Stomach (tissue), 4 donors: Measurements from ENCODE around the gene COPS8.

Experiments used
- EP300 ChIP-seq: sonication (generic); formaldehyde crosslinking; IDR thresholded peaks from one replicate; pipeline ENCODE4 v1.6.1; 2017; ENCODE audit warnings: antibody characterized with exemption
- POLR2A ChIP-seq, 4 donors: fragments of 450-650 bp; IDR thresholded peaks; one replicate each; pipeline ENCODE4 v1.6.1; 2016; ENCODE audit warnings: antibody characterized with exemption in 4 of 4, control low read depth in 2 of 4, mild to moderate bottlenecking in 1 of 4, moderate library complexity in 1 of 4
- POLR2AphosphoS5 ChIP-seq, 3 donors: sonication (generic); formaldehyde crosslinking; IDR thresholded peaks; one replicate each; pipeline ENCODE4 v1.6.1; 2016; ENCODE audit warnings: antibody characterized with exemption in 3 of 3
- TF ChIP-seq, protein P1 (sequence below), 7 experiments: fragments of 450-650 bp in 4 of 7; fragments of 200-600 bp in 3 of 7; sonication (generic) in 3 of 7; IDR thresholded peaks; one replicate each; pipeline ENCODE4 v1.5.1; 2016 to 2019; ENCODE audit warnings: antibody characterized with exemption in 7 of 7, control low read depth in 2 of 7, mild to moderate bottlenecking in 1 of 7

DNA sequence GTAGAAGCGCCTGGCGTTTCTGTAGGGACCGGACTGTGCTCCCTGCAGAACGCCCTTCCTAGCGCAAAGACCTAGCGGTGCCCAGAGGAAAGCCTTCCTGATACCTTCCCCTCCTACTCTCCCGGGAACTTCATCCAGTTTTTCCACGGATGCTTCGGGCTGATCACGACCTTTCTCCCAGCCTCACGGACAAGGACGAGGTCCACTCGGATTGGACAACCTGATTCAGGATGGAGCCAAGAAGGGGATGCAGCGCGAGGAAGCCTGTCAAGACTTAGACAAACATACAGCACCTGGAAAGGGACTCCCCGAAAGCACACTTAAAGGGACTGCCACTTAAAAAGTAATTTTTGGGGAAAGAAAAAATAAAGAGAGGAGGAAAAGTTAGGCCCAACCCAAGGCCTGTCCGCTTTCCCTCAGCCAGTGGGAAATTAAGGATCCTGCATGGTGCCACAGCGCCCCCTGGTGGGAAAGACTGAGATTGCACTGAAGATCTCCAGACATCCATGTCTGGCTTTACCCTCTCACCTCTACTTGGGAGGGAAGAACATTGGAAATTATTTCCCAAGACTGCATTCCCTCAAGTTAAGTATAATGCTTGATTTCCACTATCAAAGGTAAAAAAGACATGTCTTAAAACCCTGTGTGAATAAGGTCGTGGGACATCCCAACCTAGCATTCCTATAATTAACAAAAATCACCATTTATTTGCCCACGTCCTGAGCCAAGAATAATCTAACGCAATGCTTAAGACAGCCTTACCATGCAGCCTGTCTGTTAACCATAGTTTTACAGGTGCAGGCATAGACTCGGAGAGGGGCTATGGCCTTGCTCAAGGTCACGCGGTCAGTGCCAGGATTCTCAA is 13.4 kb upstream of the COPS8 start:
- no peak for TF ChIP-seq POLR2A (IDR thresholded peaks at IDR 0.05)
- TF ChIP-seq, protein P1, sequence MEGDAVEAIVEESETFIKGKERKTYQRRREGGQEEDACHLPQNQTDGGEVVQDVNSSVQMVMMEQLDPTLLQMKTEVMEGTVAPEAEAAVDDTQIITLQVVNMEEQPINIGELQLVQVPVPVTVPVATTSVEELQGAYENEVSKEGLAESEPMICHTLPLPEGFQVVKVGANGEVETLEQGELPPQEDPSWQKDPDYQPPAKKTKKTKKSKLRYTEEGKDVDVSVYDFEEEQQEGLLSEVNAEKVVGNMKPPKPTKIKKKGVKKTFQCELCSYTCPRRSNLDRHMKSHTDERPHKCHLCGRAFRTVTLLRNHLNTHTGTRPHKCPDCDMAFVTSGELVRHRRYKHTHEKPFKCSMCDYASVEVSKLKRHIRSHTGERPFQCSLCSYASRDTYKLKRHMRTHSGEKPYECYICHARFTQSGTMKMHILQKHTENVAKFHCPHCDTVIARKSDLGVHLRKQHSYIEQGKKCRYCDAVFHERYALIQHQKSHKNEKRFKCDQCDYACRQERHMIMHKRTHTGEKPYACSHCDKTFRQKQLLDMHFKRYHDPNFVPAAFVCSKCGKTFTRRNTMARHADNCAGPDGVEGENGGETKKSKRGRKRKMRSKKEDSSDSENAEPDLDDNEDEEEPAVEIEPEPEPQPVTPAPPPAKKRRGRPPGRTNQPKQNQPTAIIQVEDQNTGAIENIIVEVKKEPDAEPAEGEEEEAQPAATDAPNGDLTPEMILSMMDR (IDR thresholded peaks at IDR 0.05) = peak in 6 of 7 experiments; percentile 16 to 99 (median 91)
- TF ChIP-seq EP300 = no peak
- no peak for TF ChIP-seq POLR2AphosphoS5 (IDR thresholded peaks at IDR 0.05)
